Measurements from ENCODE around the gene VAPA.

VAPA gene

GRCh38 chr18:9925369-9925768, 11.6 kb downstream of the VAPA start:
- DNase-seq (ENCODE audit: low read depth): no peak
- H3K4me3 ChIP-seq (ENCODE audit: low read length): no peak overlapping the region
- TF ChIP-seq, protein P1, sequence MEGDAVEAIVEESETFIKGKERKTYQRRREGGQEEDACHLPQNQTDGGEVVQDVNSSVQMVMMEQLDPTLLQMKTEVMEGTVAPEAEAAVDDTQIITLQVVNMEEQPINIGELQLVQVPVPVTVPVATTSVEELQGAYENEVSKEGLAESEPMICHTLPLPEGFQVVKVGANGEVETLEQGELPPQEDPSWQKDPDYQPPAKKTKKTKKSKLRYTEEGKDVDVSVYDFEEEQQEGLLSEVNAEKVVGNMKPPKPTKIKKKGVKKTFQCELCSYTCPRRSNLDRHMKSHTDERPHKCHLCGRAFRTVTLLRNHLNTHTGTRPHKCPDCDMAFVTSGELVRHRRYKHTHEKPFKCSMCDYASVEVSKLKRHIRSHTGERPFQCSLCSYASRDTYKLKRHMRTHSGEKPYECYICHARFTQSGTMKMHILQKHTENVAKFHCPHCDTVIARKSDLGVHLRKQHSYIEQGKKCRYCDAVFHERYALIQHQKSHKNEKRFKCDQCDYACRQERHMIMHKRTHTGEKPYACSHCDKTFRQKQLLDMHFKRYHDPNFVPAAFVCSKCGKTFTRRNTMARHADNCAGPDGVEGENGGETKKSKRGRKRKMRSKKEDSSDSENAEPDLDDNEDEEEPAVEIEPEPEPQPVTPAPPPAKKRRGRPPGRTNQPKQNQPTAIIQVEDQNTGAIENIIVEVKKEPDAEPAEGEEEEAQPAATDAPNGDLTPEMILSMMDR (conservative IDR thresholded peaks at IDR 0.05; ENCODE audit: low read depth, low read length): no peak

DNA sequence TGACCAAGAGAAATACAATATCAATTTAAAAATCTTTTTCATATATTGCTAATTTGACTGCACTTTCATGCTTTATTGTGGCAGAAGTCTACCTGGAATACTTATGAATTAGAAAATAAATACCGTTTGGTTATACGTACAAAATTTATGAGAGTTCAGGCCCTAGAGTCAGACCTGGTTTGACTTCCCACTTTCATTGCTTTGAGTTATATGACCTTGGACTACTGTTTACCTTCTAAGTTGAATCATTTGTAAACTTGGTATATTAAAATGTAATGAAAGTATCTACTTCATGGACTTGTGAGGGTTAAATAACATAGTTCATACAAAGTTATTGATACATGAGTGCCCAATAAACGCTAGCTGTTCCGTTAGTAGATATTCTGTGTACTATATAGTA, 12.0 kb downstream of the VAPA start:
- TF ChIP-seq, protein P1 (conservative IDR thresholded peaks at IDR 0.05; ENCODE audit: low read depth, low read length): no peak
- DNase-seq (ENCODE audit: low read depth): no peak
- no peak overlapping the region for H3K4me3 ChIP-seq (ENCODE audit: low read length)

DNA sequence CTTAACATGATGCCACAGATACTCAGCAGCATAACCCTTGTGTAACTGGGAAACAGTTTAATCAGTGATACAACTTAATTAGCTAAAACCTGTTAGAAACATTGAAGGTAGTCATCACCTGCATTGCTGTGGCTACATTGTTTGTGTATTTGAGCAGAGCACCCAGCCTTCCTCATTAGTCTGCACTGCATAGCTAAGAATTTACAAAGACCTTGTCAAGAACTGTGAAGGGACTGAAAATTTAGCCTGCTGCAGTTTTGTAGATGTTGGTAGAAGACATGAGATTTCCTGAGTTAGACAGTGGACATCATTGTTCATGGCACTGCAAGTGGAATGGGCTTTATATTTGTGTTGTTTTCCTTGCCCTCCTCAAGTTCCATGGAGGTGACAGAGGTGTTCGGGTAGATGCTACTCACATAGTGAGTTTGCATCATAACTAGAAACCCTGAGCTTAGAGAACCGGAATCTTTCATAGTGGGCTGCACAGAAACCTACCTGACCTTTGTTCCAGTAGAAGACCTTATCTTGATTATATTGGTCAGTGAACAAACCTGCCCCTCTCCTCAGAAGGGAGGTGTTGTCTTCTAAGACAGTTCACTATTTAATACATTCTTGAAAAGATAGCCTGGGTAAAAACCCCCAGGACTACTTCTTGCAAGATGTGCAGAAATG, 12.5 kb downstream of the VAPA start:
- TF ChIP-seq, protein P1 (conservative IDR thresholded peaks at IDR 0.05; ENCODE audit: low read depth, low read length): no peak
- no peak for DNase-seq (ENCODE audit: low read depth)
- no peak overlapping the region for H3K4me3 ChIP-seq (ENCODE audit: low read length)

DNA sequence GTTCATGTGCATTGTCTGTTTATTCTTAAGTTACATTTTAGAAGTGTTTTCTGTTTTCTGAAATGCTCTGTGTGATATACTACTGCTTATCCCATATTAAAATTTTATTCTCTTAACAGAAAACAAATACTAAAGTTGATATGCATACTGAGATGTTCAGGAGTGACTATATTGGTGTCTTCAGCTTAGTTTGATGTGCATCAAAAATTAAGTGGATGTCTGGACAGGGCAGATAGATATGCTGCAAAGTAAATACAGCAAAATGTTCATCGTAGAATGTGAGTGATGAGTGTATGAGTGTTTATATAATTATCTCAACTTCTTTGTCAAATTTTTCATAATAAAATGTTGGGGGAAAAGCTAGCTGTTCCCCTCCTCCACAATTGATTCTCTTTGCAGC, 13.2 kb downstream of the VAPA start:
- TF ChIP-seq, protein P1 (conservative IDR thresholded peaks at IDR 0.05; ENCODE audit: low read depth, low read length): no peak
- DNase-seq (ENCODE audit: low read depth): no peak
- H3K4me3 ChIP-seq (ENCODE audit: low read length): no peak overlapping the region

DNA sequence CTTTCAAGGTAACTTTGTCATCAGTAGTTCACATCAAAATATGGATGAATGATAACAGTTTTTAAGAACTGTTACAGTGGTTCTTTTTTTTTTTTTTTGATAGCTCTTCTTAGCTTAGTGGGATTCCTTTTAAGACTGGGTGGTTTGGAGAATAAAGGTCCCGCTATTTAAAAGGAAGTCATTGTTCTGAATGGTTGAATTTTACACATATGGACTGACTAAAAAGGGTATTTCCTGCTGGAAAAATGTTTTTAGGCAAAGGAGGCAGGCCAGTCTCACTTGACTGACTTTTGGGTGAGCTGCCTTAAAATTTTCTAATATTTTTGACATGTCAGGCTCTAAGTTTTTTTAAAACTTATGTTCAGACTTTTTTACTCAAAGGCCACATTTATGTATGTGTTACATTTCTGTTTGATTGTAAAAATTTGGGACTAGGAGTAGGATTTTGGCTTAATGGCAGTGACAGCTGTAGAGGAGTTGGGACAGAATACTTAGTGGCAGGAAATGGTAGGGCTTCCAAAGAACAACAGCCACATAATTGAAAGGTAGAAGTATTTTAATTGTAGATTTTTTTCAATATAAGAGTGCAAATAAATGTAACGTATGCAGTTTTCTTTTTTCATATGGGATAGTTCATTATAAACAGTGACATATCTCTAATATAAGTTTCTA, 13.7 kb downstream of the VAPA start:
- no peak overlapping the region for H3K4me3 ChIP-seq (ENCODE audit: low read length)
- TF ChIP-seq, protein P1 (conservative IDR thresholded peaks at IDR 0.05; ENCODE audit: low read depth, low read length): no peak
- no peak for DNase-seq (ENCODE audit: low read depth)

GRCh38 chr18:9928646-9929259, 14.9 kb downstream of the VAPA start:
- TF ChIP-seq, protein P1 (conservative IDR thresholded peaks at IDR 0.05; ENCODE audit: low read depth, low read length): no peak
- H3K4me3 ChIP-seq (ENCODE audit: low read length): no peak overlapping the region
- no peak for DNase-seq (ENCODE audit: low read depth)
